ENCODE results near the gene DCLK2.

DNA sequence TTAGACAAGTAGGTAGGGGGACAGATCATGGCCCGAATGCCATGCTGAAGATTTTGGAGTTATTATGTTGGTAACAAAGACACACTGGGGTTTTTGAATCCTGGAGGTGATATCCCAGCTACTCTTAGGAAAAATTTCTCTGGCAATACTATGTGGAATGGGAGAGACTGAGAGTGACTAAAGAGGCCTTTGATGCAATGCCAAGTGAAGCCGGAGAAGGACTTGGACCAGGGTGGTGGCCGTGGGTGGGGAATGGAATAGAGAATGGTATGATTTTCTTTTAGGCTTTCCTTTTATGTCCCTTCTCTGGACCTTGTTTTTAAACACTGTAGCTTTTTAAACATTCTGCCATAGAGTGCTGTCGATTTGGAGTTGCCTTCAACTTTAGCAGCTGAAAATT lies 141.6 kb downstream of the DCLK2 start:
- TF ChIP-seq POLR2A (IDR thresholded peaks at IDR 0.05; ENCODE audit: low read length) (no peak), GATA1 (IDR thresholded peaks at IDR 0.05; ENCODE audit: low read depth, low read length) (no peak)

Measured in erythroblast (primary cell).